SU-DHL-6 (cell line): ENCODE results near the gene FERMT3.

Experiments
- H2AFZ ChIP-seq: fragments of 200-600 bp; sonication (generic); 2 replicates; pipeline ENCODE4 v1.6.1; 2014; ENCODE audit warnings: low read depth, mild to moderate bottlenecking, moderate library complexity, mixed read lengths, antibody characterized with exemption, low read length; ENCODE audit not compliant: severe bottlenecking
- H3F3A ChIP-seq: fragments of 200-600 bp; shearing (Covaris generic); 2 replicates; pipeline ENCODE4 v1.6.0; 2016; ENCODE audit warnings: antibody characterized with exemption, mild to moderate bottlenecking; ENCODE audit not compliant: insufficient read depth
- H3K27ac ChIP-seq: fragments of 200-600 bp; sonication (generic); 2 replicates; pipeline ENCODE4 v1.5.1; 2016; ENCODE audit warnings: low read depth, mild to moderate bottlenecking, low read length, moderate library complexity, mixed read lengths
- H3K27me3 ChIP-seq: fragments of 200-600 bp; sonication (generic), shearing (Covaris generic); 2 replicates; pipeline ENCODE4 v1.6.0; 2014; ENCODE audit warnings: mild to moderate bottlenecking, low read length
- H3K36me3 ChIP-seq: fragments of 200-600 bp; sonication (generic); 2 replicates; pipeline ENCODE4 v1.6.1; 2014; ENCODE audit warnings: mild to moderate bottlenecking, low read length, mixed read lengths
- H3K4me2 ChIP-seq: fragments of 300-600, 200-600 bp; shearing (Covaris generic), sonication (generic); 2 replicates; pipeline ENCODE4 v1.6.0; 2014; ENCODE audit warnings: low read length, low read depth, mild to moderate bottlenecking; ENCODE audit not compliant: poor library complexity, severe bottlenecking
- H3K4me3 ChIP-seq: fragments of 200-600 bp; sonication (generic); 2 replicates; pipeline ENCODE4 v1.5.1; 2014; ENCODE audit warnings: antibody characterized with exemption, low read length, mild to moderate bottlenecking, mixed read lengths; ENCODE audit not compliant: insufficient read depth, poor library complexity, severe bottlenecking
- H3K79me2 ChIP-seq: fragments of 200-600 bp; sonication (generic); 2 replicates; pipeline ENCODE4 v1.6.1; 2014; ENCODE audit warnings: mild to moderate bottlenecking, low read length, moderate library complexity; ENCODE audit not compliant: insufficient read depth
- H3K9ac ChIP-seq: fragments of 200-600 bp; sonication (generic); 2 replicates; pipeline ENCODE4 v1.7.0; 2014; ENCODE audit warnings: mild to moderate bottlenecking, low read length
- H3K9me2 ChIP-seq: fragments of 200-600 bp; sonication (generic); replicated peaks from 2 replicates; pipeline ENCODE4 v1.6.1; 2014; ENCODE audit warnings: low read length; ENCODE audit not compliant: insufficient read depth
- H3K9me3 ChIP-seq: fragments of 200-600 bp; sonication (generic); 2 replicates; pipeline ENCODE4 v1.6.1; 2014; ENCODE audit warnings: low read length, mixed read lengths; ENCODE audit not compliant: insufficient read depth
- H4K20me1 ChIP-seq: fragments of 200-600 bp; sonication (generic); 2 replicates; pipeline ENCODE4 v1.6.1; 2014; ENCODE audit warnings: low read depth, mild to moderate bottlenecking, antibody characterized with exemption, low read length, moderate library complexity, mixed read lengths
- EZH2phosphoT487 ChIP-seq: fragments of 200-600 bp; sonication (generic), shearing (Covaris generic); conservative IDR thresholded peaks from 2 replicates; pipeline ENCODE4 v1.6.1; 2018; ENCODE audit warnings: mild to moderate bottlenecking, antibody characterized with exemption, low read length, moderate library complexity, mixed read lengths
- TF ChIP-seq, protein P1 (sequence below): fragments of 200-600 bp; sonication (generic); IDR thresholded peaks from one replicate; pipeline ENCODE4 v1.5.1; 2017; ENCODE audit warnings: antibody characterized with exemption, mild to moderate bottlenecking, low read length, moderate library complexity; ENCODE audit not compliant: insufficient read depth, poor library complexity, severe bottlenecking

FERMT3 gene

DNA sequence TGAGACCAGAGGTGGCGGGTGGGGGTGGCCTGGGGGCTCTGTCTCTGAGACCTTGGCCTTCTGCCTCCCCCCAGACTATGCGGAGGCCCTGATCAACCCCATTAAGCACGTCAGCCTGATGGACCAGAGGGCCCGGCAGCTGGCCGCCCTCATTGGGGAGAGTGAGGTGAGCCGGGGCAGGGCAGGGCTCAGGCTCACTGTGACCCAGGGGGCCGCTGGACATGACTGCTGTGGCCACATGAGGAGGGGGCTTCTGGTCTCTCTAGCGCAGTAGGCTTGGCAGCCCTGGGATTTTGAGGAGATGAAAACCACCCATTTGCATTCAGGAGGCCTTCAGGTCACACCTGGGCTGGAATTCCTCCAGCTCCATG is 57.4 kb downstream of the FERMT3 start:
- H4K20me1 ChIP-seq, result no peaks in the 10 kb centered on the region
- H3K9me3 ChIP-seq, result no peaks in the 10 kb centered on the region
- H3F3A ChIP-seq, result no peaks in the 10 kb centered on the region
- no peak overlapping the region for H3K4me2 ChIP-seq
- H3K4me3 ChIP-seq, result no peak overlapping the region
- H3K9ac ChIP-seq, result no peak overlapping the region
- H3K27ac ChIP-seq, result no peak overlapping the region
- H3K9me2 ChIP-seq, result no peaks in the 10 kb centered on the region
- 0 out of 2 replicates have a peak, but pooled peaks cover 3% of the 10 kb centered on the region for H3K79me2 ChIP-seq
- TF ChIP-seq, protein P1, sequence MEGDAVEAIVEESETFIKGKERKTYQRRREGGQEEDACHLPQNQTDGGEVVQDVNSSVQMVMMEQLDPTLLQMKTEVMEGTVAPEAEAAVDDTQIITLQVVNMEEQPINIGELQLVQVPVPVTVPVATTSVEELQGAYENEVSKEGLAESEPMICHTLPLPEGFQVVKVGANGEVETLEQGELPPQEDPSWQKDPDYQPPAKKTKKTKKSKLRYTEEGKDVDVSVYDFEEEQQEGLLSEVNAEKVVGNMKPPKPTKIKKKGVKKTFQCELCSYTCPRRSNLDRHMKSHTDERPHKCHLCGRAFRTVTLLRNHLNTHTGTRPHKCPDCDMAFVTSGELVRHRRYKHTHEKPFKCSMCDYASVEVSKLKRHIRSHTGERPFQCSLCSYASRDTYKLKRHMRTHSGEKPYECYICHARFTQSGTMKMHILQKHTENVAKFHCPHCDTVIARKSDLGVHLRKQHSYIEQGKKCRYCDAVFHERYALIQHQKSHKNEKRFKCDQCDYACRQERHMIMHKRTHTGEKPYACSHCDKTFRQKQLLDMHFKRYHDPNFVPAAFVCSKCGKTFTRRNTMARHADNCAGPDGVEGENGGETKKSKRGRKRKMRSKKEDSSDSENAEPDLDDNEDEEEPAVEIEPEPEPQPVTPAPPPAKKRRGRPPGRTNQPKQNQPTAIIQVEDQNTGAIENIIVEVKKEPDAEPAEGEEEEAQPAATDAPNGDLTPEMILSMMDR, result no peak
- TF ChIP-seq EZH2phosphoT487, result no peak
- no peaks in the 10 kb centered on the region for H3K36me3 ChIP-seq
- no peaks in the 10 kb centered on the region for H3K27me3 ChIP-seq
- H2AFZ ChIP-seq, result no peak overlapping the region

DNA sequence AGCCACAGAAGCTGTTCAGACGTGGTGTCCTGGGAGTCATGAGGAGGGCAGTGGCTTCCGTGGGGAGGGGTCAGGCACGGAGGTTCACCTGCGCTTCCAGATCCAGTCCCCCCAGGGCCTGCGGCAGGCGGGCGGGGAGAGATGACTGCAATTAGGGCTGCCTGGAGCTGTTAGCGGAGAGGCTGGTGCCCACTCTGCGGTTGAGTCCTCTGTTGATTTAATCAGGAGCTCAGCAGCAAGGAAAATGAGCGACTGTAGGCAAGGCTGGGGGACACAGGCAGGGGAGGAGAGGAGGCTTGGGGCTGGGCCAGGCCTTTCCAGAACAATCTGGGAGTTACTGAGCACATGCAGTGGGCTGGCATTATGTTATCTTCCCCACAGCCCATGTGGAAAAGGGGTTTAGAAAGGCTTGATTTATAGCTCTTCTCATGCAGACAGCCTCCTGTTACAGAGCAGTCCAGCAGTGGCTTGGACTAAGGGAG is 57.9 kb downstream of the FERMT3 start:
- Histone ChIP-seq H3K4me2 (no peak overlapping the region), H3K9me2 (no peaks in the 10 kb centered on the region), H3K79me2 (0 out of 2 replicates have a peak, but pooled peaks cover 6% of the 10 kb centered on the region), H3F3A (no peaks in the 10 kb centered on the region), H3K4me3 (no peak overlapping the region), H3K36me3 (no peaks in the 10 kb centered on the region), H3K9ac (no peak overlapping the region), H3K27me3 (no peaks in the 10 kb centered on the region), H2AFZ (no peak overlapping the region), H4K20me1 (no peaks in the 10 kb centered on the region), H3K9me3 (no peaks in the 10 kb centered on the region), H3K27ac (no peak overlapping the region)
- TF ChIP-seq, protein P1, result no peak
- TF ChIP-seq EZH2phosphoT487, result no peak

DNA sequence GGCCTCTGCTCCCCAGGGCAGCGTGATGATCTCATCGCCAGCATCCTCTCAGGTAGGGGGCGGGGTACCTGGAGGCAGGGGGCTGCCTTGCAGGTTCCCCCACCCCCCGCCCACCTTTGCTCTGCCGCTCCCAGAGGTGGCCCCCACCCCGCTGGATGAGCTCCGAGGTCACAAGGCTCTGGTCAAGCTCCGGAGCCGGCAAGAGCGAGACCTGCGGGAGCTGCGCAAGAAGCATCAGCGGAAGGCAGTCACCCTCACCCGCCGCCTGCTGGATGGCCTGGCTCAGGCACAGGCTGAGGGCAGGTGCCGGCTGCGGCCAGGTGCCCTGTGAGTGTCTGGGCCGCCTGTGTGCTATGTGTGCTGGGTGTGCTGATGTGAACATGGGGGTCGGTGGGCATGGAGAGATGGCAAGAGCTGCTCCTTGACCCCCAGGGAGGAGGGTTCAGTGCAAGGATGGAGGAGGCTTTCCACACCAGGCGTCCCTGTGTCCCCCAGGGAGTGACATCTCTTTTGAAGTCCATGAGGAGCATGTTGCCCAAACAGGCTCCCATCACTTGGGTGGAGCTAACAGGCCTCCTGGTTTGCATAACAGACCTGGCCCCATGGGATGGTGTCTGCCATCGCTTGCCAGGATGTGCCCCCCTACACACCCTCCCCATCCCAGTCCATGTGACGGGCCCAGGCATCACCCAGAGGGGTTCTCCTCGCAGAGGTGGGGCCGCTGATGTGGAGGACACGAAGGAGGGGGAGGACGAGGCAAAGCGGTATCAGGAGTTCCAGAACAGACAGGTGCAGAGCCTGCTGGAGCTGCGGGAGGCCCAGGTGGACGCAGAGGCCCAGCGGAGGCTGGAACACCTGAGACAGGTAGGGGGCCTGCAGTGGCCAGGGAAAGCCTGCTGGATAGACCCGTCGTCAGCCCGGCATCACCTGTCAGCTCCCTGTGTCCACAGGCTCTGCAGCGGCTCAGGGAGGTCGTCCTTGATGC is 58.9 kb downstream of the FERMT3 start:
- H3K9ac ChIP-seq, result no peak overlapping the region
- H4K20me1 ChIP-seq, result no peaks in the 10 kb centered on the region
- no peak overlapping the region for H2AFZ ChIP-seq
- TF ChIP-seq, protein P1, result no peak
- no peak for TF ChIP-seq EZH2phosphoT487
- 0 out of 2 replicates have a peak, but pooled peaks cover 6% of the 10 kb centered on the region for H3K79me2 ChIP-seq
- no peak overlapping the region for H3K27ac ChIP-seq
- no peak overlapping the region for H3K4me2 ChIP-seq
- H3K4me3 ChIP-seq, result no peak overlapping the region
- H3K9me2 ChIP-seq, result no peaks in the 10 kb centered on the region
- H3K27me3 ChIP-seq, result no peaks in the 10 kb centered on the region
- H3K9me3 ChIP-seq, result no peaks in the 10 kb centered on the region
- H3K36me3 ChIP-seq, result no peaks in the 10 kb centered on the region
- peaks cover 4% of the 10 kb centered on the region; the same call in 1 of the 2 replicates for H3F3A ChIP-seq
